Peyer's patch (tissue), 4 donors: ENCODE data around the gene PTOV1.

Source experiments
- CTCF ChIP-seq, 6 experiments: fragments of 450-650 bp in 4 of 6; fragments of 200-600 bp in 2 of 6; sonication (generic) in 1 of 6; IDR thresholded peaks; one replicate each; pipeline ENCODE4 v1.5.1; 2017 to 2019; ENCODE audit warnings: antibody characterized with exemption in 6 of 6, mild to moderate bottlenecking in 3 of 6, moderate library complexity in 1 of 6
- POLR2A ChIP-seq, 2 donors: fragments of 450-650 bp; IDR thresholded peaks; one replicate each; pipeline ENCODE4 v1.5.1; 2017; ENCODE audit warnings: antibody characterized with exemption in 2 of 2, mild to moderate bottlenecking in 2 of 2, moderate library complexity in 2 of 2

GRCh38 chr19:49863254-49863934, 12.4 kb downstream of the PTOV1 start:
- no peak for TF ChIP-seq CTCF (IDR thresholded peaks at IDR 0.05)
- TF ChIP-seq POLR2A (IDR thresholded peaks at IDR 0.05), result no peak
